A172 (cell line): ENCODE measurements around the gene PIANP. TPM values are rescaled to one million over a fixed set of nuclear protein-coding genes. Genes with fewer than 3 reads are reported as not detected.
A peak's percentile ranks its signal among the peaks of the same experiment; 100 is the strongest.

Experiments used
- DNase-seq: peaks from one replicate; pipeline ENCODE4 v3.0.0-alpha.2; 2015; ENCODE audit warnings: low spot score
- total RNA-seq: library from RNA; depleted of rRNA; stranded (reverse); fragments of >200 nt; shearing (Covaris generic); gene quantifications from 2 replicates; pipeline ENCODE4 v1.2.3, GENCODE V29; 2014; rRNA removed

Gene PIANP
- total RNA-seq, 1 experiment from 2014 or later: 2.3 TPM

DNA sequence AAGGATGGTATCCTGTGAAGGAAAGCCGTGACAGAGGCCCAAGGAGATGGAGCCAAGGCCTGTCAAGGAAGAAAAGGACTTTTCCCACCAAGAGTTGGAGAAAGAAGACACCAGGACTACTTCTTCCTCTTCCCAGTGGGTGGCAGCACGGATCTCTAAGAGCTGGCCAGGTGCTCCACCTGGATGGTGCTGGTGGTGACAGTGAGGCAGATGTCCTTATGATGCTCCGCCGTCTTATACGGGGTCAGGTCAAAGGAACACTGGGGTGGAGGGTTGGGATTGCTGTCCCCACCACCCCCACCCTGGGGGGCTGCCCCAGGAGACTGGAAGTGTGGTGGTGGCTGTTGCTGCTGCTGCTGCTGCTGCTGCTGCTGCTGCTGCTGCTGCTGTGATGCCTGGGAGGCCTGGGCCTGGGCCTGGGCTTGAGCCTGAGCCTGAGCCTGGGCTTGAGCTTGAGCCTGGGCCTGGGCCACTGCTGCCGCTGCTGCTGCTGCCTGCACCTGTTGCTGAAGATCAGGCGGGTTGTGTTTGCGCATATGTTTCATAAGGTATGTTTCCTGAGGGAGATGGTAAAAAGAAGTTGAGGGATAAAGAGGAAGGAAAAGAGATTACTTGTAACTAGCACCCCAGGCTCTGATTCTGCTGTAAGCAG lies 32.9 kb downstream of the PIANP start:
- DNase-seq: no peak

DNA sequence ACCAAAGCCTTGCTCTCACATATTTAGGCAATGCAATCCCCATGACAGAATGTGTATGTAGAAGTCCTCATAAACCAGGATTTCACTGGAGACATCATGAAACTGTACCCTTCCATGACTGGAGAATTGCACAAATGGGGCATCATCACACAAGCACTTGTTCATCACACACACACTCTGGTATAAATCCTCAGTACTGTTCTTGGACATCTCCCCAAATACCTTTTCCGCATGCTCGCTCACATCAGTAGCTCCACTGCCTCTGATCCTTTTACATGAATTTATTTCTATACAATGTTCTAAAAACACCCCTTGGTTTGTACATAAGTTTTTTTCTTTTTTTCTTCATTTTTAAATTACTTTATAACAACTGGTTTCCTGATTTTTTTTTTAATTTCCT lies 34.4 kb downstream of the PIANP start:
- no peak for DNase-seq

GRCh38 chr12:6664902-6665301 lies 35.7 kb downstream of the PIANP start:
- DNase-seq: no peak

- DNase-seq: peak; percentile 98
Measured at GRCh38 chr12:6662906-6663742, 37.5 kb downstream of the PIANP start, which contains the start of gene ING4. Gene ING4 (minus strand): TSS chr12:6663119. CDS start chr12:6663101, 18 bp downstream.

DNA sequence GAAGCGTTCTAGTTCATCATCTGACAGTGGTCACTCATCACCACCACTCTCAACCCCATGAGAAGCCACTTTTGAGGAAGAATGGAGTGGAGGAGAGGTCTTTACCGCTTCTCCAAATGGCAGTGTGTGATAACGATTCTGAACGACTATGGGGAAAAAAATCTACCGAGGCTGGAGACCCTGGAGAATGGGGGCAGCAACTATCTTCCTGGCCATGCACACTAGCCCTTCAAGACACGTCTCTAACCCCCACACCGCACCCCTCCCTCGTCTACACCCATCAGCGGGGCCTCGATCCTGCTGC lies 38.1 kb downstream of the PIANP start:
- peak; percentile 4 for DNase-seq

DNA sequence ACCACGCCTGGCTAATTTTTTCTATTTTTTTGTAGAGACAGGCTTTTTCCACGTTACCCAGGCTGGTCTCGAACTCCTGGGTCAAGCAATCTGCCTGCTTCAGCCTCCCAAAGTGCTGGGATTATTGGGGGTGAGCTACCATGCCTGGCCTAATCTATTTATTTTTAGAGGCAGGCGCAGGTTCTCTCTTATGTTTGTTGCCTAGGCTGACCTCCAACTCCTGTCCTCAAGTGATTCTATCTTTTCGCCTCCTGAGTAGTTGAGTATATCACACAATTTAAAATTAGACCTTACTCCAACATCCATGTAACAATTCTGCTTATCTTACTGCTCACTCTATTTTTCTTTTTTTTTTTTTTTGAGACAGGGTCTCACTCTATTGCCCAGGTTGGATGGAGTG lies 46.6 kb downstream of the PIANP start:
- DNase-seq: no peak

GRCh38 chr12:6653342-6653741 lies 47.3 kb downstream of the PIANP start:
- no peak for DNase-seq

DNA sequence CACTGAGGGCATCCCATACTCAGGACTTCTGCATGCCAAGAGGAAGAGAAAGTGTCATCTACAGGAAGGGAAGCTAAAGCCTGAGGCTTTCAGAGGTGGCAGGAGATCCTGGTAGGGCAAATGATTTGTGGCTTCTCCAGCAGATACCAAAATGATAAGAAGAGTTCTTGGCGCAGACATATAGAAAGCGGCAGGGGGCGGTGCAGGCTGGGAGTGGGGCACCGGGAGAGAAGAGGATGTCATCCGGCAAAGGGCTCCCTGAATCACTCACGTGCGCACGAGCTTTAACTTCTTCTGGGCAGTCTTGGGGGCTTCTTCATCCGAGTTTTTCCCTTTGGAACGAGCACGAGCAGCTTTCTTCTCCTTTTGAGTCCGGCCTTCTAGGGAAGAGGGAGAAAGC lies 48.2 kb downstream of the PIANP start:
- no peak for DNase-seq

GRCh38 chr12:6650832-6651231 lies 49.8 kb downstream of the PIANP start:
- DNase-seq: no peak

DNA sequence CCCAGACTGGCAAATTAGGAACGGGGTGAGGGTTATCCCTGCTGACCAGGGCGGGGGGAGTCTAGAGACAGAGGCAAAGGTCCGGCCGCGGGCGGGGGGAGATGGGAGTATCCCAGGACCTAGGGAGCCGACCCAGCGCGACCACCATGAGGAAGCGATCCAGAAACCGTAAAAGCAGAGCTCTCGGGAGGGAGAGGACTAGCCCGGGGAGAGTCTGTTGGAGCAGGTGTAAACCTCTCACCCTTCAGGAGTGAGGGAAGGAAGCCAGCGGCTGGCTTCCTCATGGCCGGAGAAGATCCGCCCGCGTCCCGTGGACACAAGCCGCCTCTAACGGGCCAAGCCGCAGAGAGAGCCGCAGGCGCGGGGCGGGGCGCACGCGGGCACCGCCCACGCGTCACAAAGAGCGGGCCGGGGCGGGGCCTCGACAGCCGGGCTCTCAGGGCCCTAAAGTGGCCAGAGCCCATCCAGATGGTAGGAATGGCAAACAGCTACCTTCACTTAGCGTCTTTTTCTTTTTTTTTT lies 53.5 kb downstream of the PIANP start, which contains the start of gene ACRBP:
TSS of gene ACRBP (minus strand) at position 350 of the 522 bp plus-strand sequence. CDS start at position 284, 66 bp downstream.
- no peak for DNase-seq

DNA sequence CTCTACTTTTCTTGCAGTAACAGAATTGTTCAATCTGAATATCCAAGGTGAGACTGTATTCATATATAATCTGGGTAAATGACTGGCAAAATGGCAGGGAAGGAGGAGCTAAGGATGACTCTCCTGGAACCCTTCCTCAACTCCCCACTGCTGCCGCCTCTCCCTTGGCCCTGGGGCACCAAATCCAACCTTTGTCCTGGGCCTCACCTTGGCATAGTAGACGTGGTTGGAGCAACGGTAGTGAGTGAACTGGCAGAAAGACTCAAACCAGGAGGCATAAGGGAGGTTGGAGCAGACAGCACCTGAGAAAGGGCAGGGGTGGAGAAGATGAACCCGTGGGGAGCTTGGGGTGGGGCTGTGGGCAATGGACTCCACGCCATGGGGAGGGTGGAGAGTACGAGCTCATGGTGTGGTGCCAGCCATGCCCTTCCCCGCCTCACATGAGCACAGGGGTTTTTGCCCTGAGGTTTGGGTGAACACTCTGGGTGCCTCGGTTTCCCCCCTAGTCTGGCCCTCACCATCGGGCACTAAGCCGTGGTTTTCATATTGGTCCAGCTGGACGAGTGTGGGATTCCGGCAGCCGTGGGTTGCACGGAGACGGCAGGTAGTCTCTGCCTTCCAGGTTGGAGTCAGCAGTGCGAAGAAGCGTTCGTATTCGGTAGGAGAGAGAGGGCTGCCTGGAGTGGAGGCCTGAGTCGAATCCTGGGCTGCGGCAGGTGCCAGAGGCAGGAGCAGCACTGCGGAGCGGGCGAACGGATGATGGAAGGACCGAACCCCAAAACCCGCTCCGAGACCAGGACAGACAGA lies 54.1 kb downstream of the PIANP start:
- no peak for DNase-seq

GRCh38 chr12:6644903-6645302 lies 55.7 kb downstream of the PIANP start:
- no peak for DNase-seq

DNA sequence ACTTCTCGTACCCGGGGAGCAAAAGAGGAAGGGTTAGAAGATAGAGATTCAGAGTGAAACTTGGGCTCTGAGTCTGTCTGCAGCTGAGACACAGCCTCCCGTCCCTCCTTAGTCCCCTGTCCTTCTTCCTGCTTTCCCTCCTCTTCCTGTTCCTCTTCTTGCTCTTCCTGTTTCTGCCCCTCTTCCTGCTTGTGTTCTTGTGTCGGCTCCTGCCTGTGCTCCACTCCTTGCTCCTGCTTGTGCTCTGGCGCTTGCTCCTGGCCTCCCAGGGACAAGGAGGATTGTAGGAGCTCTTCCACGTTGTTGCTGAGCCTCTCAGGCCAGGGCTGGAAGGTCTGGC lies 56.4 kb downstream of the PIANP start:
- DNase-seq: no peak

Other genes with a start within 250 kb of the PIANP start
- 2.6 and 3.4 TPM in 2 replicates for gene TAPBPL, start 248.8 kb downstream of the PIANP start, total RNA-seq
- 0.33 and 3.2 TPM in 2 replicates for gene VAMP1, start 230.1 kb downstream of the PIANP start, total RNA-seq
- 116 and 166 TPM in 2 replicates for gene MRPL51, start 207.6 kb downstream of the PIANP start, total RNA-seq
- gene NCAPD2, start 206.7 kb downstream of the PIANP start, total RNA-seq: 46.2 and 60.2 TPM in 2 replicates
- 3,748 and 4,015 TPM in 2 replicates for gene GAPDH, start 166.3 kb downstream of the PIANP start, total RNA-seq
- gene IFFO1, start 144.8 kb downstream of the PIANP start, total RNA-seq: 2.1 TPM in 2 replicates
- gene NOP2, start 132.5 kb downstream of the PIANP start, total RNA-seq: 53.9 and 59.8 TPM in 2 replicates
- gene CHD4, start 93.4 kb downstream of the PIANP start, total RNA-seq: 164 and 201 TPM in 2 replicates
- 2.5 TPM in 2 replicates for gene LPAR5, start 64.9 kb downstream of the PIANP start, total RNA-seq
- gene ACRBP, start 53.4 kb downstream of the PIANP start, total RNA-seq: 0.65 TPM in 1 of 2 replicates, not detected in the other
- 23.7 and 27.4 TPM in 2 replicates for gene ING4, start 37.7 kb downstream of the PIANP start, total RNA-seq
- gene ZNF384, start 11.4 kb downstream of the PIANP start, total RNA-seq: 6.4 and 9.2 TPM in 2 replicates
- gene COPS7A, start 23.2 kb upstream of the PIANP start, total RNA-seq: 40.7 and 45.7 TPM in 2 replicates
- gene MLF2, start 52.3 kb upstream of the PIANP start, total RNA-seq: 168 and 187 TPM in 2 replicates
- 86.8 and 166 TPM in 2 replicates for gene PTMS, start 65.5 kb upstream of the PIANP start, total RNA-seq
- gene LAG3, start 71.7 kb upstream of the PIANP start, total RNA-seq: not detected in 2 replicates
- gene CD4, start 88.7 kb upstream of the PIANP start, total RNA-seq: not detected in 2 replicates
- gene GPR162, start 121.0 kb upstream of the PIANP start, total RNA-seq: 5.3 and 12.3 TPM in 2 replicates
- 6.9 and 7.4 TPM in 2 replicates for gene P3H3, start 127.6 kb upstream of the PIANP start, total RNA-seq
- gene GNB3, start 140.1 kb upstream of the PIANP start, total RNA-seq: 0.19 and 5.1 TPM in 2 replicates
- gene CDCA3, start 150.5 kb upstream of the PIANP start, total RNA-seq: 30.8 and 52.8 TPM in 2 replicates
- gene USP5, start 151.3 kb upstream of the PIANP start, total RNA-seq: 87.3 and 104 TPM in 2 replicates
- gene TPI1, start 166.7 kb upstream of the PIANP start, total RNA-seq: 675 and 790 TPM in 2 replicates
- 7.9 and 10.2 TPM in 2 replicates for gene SPSB2, start 172.5 kb upstream of the PIANP start, total RNA-seq
- 8.3 and 14.4 TPM in 2 replicates for gene LRRC23, start 204.0 kb upstream of the PIANP start, total RNA-seq
- gene ENO2, start 213.8 kb upstream of the PIANP start, total RNA-seq: 21.5 and 24.7 TPM in 2 replicates
- 3.1 and 6.6 TPM in 2 replicates for gene ATN1, start 227.1 kb upstream of the PIANP start, total RNA-seq
- not detected in 2 replicates for gene RNU7-1, start 243.0 kb upstream of the PIANP start, total RNA-seq
- 1.8 TPM in 1 of 2 replicates, not detected in the other for gene C12orf57, start 243.2 kb upstream of the PIANP start, total RNA-seq